Thymus (tissue), 11 donors: ENCODE data around the gene MEI4. TPM values are rescaled to one million over a fixed set of nuclear protein-coding genes. Genes with fewer than 3 reads are reported as not detected.

ENCODE experiments used
- DNase-seq, 9 donors: peaks; one replicate each; pipeline ENCODE4 v3.0.0-alpha.2; 2013; ENCODE audit warnings: low spot score in 9 of 9, low read depth in 6 of 9, missing footprints in 1 of 9
- H3K27ac ChIP-seq, 2 donors: one replicate each; pipeline ENCODE4 v1.5.1; 2013; ENCODE audit warnings: control low read depth in 1 of 2, low read depth in 1 of 2, low read length in 1 of 2, mild to moderate bottlenecking in 1 of 2, moderate library complexity in 1 of 2
- H3K27me3 ChIP-seq, 2 donors: one replicate each; pipeline ENCODE4 v1.5.1; 2013; ENCODE audit warnings: low read length in 1 of 2; ENCODE audit not compliant: control insufficient read depth in 2 of 2, insufficient read depth in 1 of 2
- H3K36me3 ChIP-seq, 2 donors: one replicate each; pipeline ENCODE4 v1.5.1; 2013; ENCODE audit warnings: low read length in 1 of 2, mild to moderate bottlenecking in 1 of 2, moderate library complexity in 1 of 2; ENCODE audit not compliant: control insufficient read depth in 2 of 2, insufficient read depth in 2 of 2
- H3K4me1 ChIP-seq, 2 donors: one replicate each; pipeline ENCODE4 v1.5.1; 2013; ENCODE audit warnings: low read length in 2 of 2; ENCODE audit not compliant: control insufficient read depth in 2 of 2, insufficient read depth in 2 of 2
- H3K4me3 ChIP-seq, 2 donors: one replicate each; pipeline ENCODE4 v1.5.1; 2013; ENCODE audit warnings: low read length in 2 of 2, control low read depth in 1 of 2, mild to moderate bottlenecking in 1 of 2
- H3K9me3 ChIP-seq, 2 donors: one replicate each; pipeline ENCODE4 v1.5.1; 2013; ENCODE audit warnings: low read length in 1 of 2, mild to moderate bottlenecking in 1 of 2; ENCODE audit not compliant: control insufficient read depth in 2 of 2, insufficient read depth in 1 of 2
- WGBS: extraction: QIAGEN DNeasy Blood & Tissue Kit; methylation state at CpG from one replicate; pipeline ENCODE4 v1.1.7; 2013; 5-methylcytosine and 5-hydroxymethylcytosine counted together
- polyA plus RNA-seq: library from polyadenylated mRNA; stranded (reverse); fragments of 200-250 nt; gene quantifications from one replicate; pipeline ENCODE4 v1.2.3, GENCODE V29; 2013
- total RNA-seq: library from RNA; stranded (reverse); fragments of 120-200 nt; gene quantifications from one replicate; pipeline ENCODE4 v1.2.4, GENCODE V29; 2013
- donor health status: healthy.

The MEI4 gene
- total and polyA plus RNA-seq, 2 donors, result 0.05 TPM

- Histone ChIP-seq H3K4me1 (no peaks in the 10 kb centered on the region), H3K27ac (no peak overlapping the region)
Observed at GRCh38 chr6:77853401-77853800, 200.6 kb downstream of the MEI4 start.

GRCh38 chr6:77856391-77856790 is 203.6 kb downstream of the MEI4 start:
- no peak overlapping the region for H3K4me3 ChIP-seq

More at GRCh38 chr6:77853401-77853800, 200.6 kb downstream of the MEI4 start:
- Histone ChIP-seq H3K36me3 (no peaks in the 10 kb centered on the region), H3K9me3 (peaks cover 0 to 1% of the 10 kb centered on the region in 2 donors), H3K4me3 (no peak overlapping the region), H3K27me3 (no peaks in the 10 kb centered on the region)
- DNase-seq, result no peak

GRCh38 chr6:77857421-77857820 is 204.6 kb downstream of the MEI4 start:
- no peaks in the 10 kb centered on the region for H3K27me3 ChIP-seq
- no peak overlapping the region for H3K27ac ChIP-seq
- H3K9me3 ChIP-seq, result peaks cover 0 to 7% of the 10 kb centered on the region in 2 donors
- no peaks in the 10 kb centered on the region for H3K4me1 ChIP-seq
- H3K36me3 ChIP-seq, result no peaks in the 10 kb centered on the region
- no peak overlapping the region for H3K4me3 ChIP-seq
- no peak for DNase-seq

More at GRCh38 chr6:77856391-77856790, 203.6 kb downstream of the MEI4 start:
- H3K36me3 ChIP-seq, result no peaks in the 10 kb centered on the region
- DNase-seq, result no peak
- H3K9me3 ChIP-seq, result no peaks in the 10 kb centered on the region
- no peaks in the 10 kb centered on the region for H3K27me3 ChIP-seq
- no peak overlapping the region for H3K27ac ChIP-seq
- 73% methylated on average over 5 of the region's 5 CpGs for WGBS
- H3K4me1 ChIP-seq, result no peaks in the 10 kb centered on the region

DNA sequence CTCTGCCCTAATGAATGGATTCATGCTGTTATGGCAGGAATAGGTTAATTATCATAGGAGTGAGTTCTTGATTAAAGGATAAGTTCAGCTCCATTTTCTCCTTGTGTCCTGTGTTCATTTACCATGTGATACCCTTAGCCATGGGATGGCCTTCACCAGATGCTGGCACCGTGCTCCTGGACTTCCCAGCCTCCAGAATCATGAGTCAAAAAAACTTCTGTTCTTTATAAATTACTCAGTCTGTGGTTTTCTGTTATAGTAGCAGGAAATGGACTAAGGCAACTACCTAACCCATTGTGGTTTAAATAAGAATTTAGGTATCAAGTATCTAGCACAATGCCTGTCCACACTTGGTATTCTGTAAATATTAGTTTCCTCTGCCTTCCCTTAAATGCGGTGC is 223.5 kb downstream of the MEI4 start:
- WGBS, result 88% methylated on average over 2 of the region's 2 CpGs
- H3K36me3 ChIP-seq, result no peaks in the 10 kb centered on the region

DNA sequence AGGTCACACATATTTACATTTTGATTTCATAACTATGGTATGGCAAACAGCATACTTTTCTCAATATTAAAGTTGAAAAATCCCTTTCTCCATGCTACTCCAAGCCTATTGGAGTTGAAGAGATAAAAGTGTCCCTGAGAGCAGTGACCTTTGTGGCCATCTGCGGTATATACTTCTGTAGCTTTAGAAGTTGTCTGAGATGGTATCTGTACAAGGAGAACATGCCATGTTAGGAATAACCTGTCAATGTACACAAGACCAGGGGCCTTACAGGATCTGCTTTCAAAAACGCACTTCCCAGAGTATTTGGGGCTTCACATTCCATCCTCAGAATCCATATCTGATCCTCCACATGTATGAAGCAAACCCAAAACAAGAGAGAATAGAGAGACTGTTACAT is 226.7 kb downstream of the MEI4 start:
- 86% methylated on average over 2 of the region's 2 CpGs for WGBS

More for the DNA sequence above, 223.5 kb downstream of the MEI4 start:
- H3K4me1 ChIP-seq, result no peaks in the 10 kb centered on the region
- H3K27me3 ChIP-seq, result no peaks in the 10 kb centered on the region
- H3K27ac ChIP-seq, result no peak overlapping the region
- no peak overlapping the region for H3K4me3 ChIP-seq
- no peak for DNase-seq
- H3K9me3 ChIP-seq, result peaks cover 0 to 2% of the 10 kb centered on the region in 2 donors

GRCh38 chr6:77880501-77880900 is 227.7 kb downstream of the MEI4 start:
- H3K27ac ChIP-seq, result no peak overlapping the region
- H3K36me3 ChIP-seq, result no peaks in the 10 kb centered on the region
- no peak for DNase-seq
- H3K4me1 ChIP-seq, result no peaks in the 10 kb centered on the region
- no peak overlapping the region for H3K4me3 ChIP-seq
- no peaks in the 10 kb centered on the region for H3K27me3 ChIP-seq
- H3K9me3 ChIP-seq, result no peaks in the 10 kb centered on the region
- WGBS, result 89% methylated on average over 2 of the region's 2 CpGs

More for the DNA sequence above, 226.7 kb downstream of the MEI4 start:
- no peaks in the 10 kb centered on the region for H3K9me3 ChIP-seq
- no peak for DNase-seq
- no peaks in the 10 kb centered on the region for H3K4me1 ChIP-seq
- no peaks in the 10 kb centered on the region for H3K27me3 ChIP-seq
- H3K36me3 ChIP-seq, result no peaks in the 10 kb centered on the region
- H3K4me3 ChIP-seq, result no peak overlapping the region
- H3K27ac ChIP-seq, result no peak overlapping the region

- no peaks in the 10 kb centered on the region for H3K36me3 ChIP-seq
- H3K4me1 ChIP-seq, result no peaks in the 10 kb centered on the region
- no peak overlapping the region for H3K27ac ChIP-seq
- 92% methylated on average over 2 of the region's 2 CpGs for WGBS
- H3K9me3 ChIP-seq, result no peaks in the 10 kb centered on the region
- no peak overlapping the region for H3K4me3 ChIP-seq
- H3K27me3 ChIP-seq, result no peaks in the 10 kb centered on the region
- no peak for DNase-seq
Observed at GRCh38 chr6:77883851-77884250, 231.0 kb downstream of the MEI4 start.

- no peak overlapping the region for H3K27ac ChIP-seq
- no peak for DNase-seq
- H3K4me1 ChIP-seq, result no peaks in the 10 kb centered on the region
- no peak overlapping the region for H3K4me3 ChIP-seq
- no peaks in the 10 kb centered on the region for H3K27me3 ChIP-seq
- no peaks in the 10 kb centered on the region for H3K36me3 ChIP-seq
- peaks cover 0 to 18% of the 10 kb centered on the region in 2 donors for H3K9me3 ChIP-seq
- 91% methylated on average over 4 of the region's 4 CpGs for WGBS
Observed at GRCh38 chr6:77893391-77893790, 240.6 kb downstream of the MEI4 start.

DNA sequence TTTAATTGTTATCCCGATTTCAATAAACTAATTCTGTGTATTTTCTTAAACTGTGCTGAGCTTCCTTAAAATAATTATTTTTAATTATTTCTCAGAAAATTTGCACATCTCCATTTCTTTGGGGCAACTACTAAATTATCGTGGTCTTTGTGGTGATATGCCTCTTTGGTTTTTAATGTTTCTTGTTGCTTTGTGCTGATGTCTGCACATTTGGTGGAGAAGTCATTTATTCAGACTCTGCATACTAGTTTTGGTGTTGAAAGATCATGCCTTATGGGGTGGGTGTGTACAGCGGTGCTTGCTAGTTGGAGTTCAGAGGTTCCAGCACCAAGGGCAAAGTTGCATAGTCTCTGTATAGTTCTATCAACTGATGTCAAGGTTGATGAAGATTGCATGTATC is 253.2 kb downstream of the MEI4 start:
- Histone ChIP-seq H3K27ac (no peak overlapping the region), H3K4me3 (no peak overlapping the region), H3K4me1 (no peaks in the 10 kb centered on the region), H3K9me3 (peaks cover 0 to 3% of the 10 kb centered on the region in 2 donors), H3K36me3 (no peaks in the 10 kb centered on the region), H3K27me3 (no peaks in the 10 kb centered on the region)
- WGBS, result 92% methylated on average over 3 of the region's 3 CpGs
- DNase-seq, result no peak

GRCh38 chr6:77910826-77911225 is 258.0 kb downstream of the MEI4 start:
- H3K4me3 ChIP-seq, result no peak overlapping the region
- no peaks in the 10 kb centered on the region for H3K36me3 ChIP-seq
- WGBS, result 96% methylated on average over 1 of the region's 1 CpG
- no peaks in the 10 kb centered on the region for H3K4me1 ChIP-seq
- peaks cover 0 to 3% of the 10 kb centered on the region in 2 donors for H3K9me3 ChIP-seq
- H3K27ac ChIP-seq, result no peak overlapping the region
- DNase-seq, result no peak
- no peaks in the 10 kb centered on the region for H3K27me3 ChIP-seq
